Spleen (tissue), 7 donors: ENCODE results near the gene NME1.
A peak's percentile ranks its signal among the peaks of the same experiment; 100 is the strongest.

Experiments used
- CTCF ChIP-seq, 11 experiments: fragments of 200-600 bp in 7 of 11; fragments of 450-650 bp in 4 of 11; sonication (generic) in 4 of 11; IDR thresholded peaks in 8 of 11; conservative IDR thresholded peaks in 3 of 11; 1 replicate in 7 of 11; 2 replicates in 4 of 11; pipeline versions ENCODE4 v1.4.0 to v1.8.0; 2016 to 2021; ENCODE audit warnings: antibody characterized with exemption in 11 of 11, inconsistent platforms in 4 of 11, mild to moderate bottlenecking in 1 of 11
- POLR2A ChIP-seq, 3 donors: fragments of 450-650 bp; IDR thresholded peaks; one replicate each; pipeline ENCODE4 v1.5.1; 2017; ENCODE audit warnings: antibody characterized with exemption in 3 of 3, mild to moderate bottlenecking in 1 of 3
- POLR2AphosphoS5 ChIP-seq, 3 donors: sonication (generic); formaldehyde crosslinking; IDR thresholded peaks; one replicate each; pipeline ENCODE4 v1.5.1; 2017; ENCODE audit warnings: antibody characterized with exemption in 3 of 3
- donor health status: DM: no; HTN: no; CAD: no; lungs with moderate emphysema.
- donor health status: DM: no; HTN: no; CAD: no.
- donor health status: DM: no; HTN: no; CAD: no.

- TF ChIP-seq CTCF (IDR thresholded peaks at IDR 0.05 in 8 of 11, conservative IDR thresholded peaks at IDR 0.05 in 3 of 11) (peak in 2 of 11 experiments; percentile 0 to 11), POLR2A (IDR thresholded peaks at IDR 0.05) (peak in 2 of 3 donors; percentile 67 to 73), POLR2AphosphoS5 (IDR thresholded peaks at IDR 0.05) (peak; percentile 95 to 96 (median 96))
Measured at GRCh38 chr17:51120739-51121619, 32.4 kb upstream of the NME1 start, which contains the start of gene SPAG9.
